DOHH2 (cell line): Measurements from ENCODE around the gene EPHA8.

Experiments
- EZH2phosphoT487 ChIP-seq: fragments of 200-600 bp; sonication (generic); IDR thresholded peaks from 2 replicates; pipeline ENCODE4 v1.6.1; 2017; ENCODE audit warnings: borderline replicate concordance, mild to moderate bottlenecking, antibody characterized with exemption, low read length, moderate library complexity, mixed read lengths
- TF ChIP-seq, protein P1 (sequence below): fragments of 200-600 bp; sonication (generic); IDR thresholded peaks from one replicate; pipeline ENCODE4 v1.5.1; 2014; ENCODE audit warnings: antibody characterized with exemption, mild to moderate bottlenecking, low read depth, low read length; ENCODE audit not compliant: poor library complexity, severe bottlenecking

DNA sequence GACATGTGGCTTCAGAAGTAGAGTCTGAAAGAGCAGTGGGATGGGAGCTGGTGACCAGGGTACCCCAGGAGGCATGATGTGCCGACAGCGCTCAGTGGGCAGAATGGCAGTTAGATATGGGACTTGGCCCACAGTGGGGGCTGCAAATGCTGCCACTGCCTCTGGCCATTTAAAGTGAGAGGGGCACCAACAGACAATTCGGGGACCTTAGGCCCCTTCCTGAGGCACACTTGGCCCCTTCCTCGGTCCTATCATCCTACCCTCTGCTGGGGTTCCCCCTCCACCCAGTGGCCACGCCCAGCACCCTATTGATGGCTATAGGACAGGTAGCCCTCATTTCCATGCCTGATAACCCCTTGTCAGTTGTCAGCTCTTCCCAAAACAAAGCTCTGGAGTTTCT is 36.6 kb upstream of the EPHA8 start:
- TF ChIP-seq, protein P1, sequence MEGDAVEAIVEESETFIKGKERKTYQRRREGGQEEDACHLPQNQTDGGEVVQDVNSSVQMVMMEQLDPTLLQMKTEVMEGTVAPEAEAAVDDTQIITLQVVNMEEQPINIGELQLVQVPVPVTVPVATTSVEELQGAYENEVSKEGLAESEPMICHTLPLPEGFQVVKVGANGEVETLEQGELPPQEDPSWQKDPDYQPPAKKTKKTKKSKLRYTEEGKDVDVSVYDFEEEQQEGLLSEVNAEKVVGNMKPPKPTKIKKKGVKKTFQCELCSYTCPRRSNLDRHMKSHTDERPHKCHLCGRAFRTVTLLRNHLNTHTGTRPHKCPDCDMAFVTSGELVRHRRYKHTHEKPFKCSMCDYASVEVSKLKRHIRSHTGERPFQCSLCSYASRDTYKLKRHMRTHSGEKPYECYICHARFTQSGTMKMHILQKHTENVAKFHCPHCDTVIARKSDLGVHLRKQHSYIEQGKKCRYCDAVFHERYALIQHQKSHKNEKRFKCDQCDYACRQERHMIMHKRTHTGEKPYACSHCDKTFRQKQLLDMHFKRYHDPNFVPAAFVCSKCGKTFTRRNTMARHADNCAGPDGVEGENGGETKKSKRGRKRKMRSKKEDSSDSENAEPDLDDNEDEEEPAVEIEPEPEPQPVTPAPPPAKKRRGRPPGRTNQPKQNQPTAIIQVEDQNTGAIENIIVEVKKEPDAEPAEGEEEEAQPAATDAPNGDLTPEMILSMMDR = no peak
- TF ChIP-seq EZH2phosphoT487 = no peak
